Thymus (tissue), 11 donors: ENCODE results near the gene M1AP. TPM values are rescaled to one million over a fixed set of nuclear protein-coding genes. Genes with fewer than 3 reads are reported as not detected.

Source experiments
- DNase-seq, 9 donors: peaks; one replicate each; pipeline ENCODE4 v3.0.0-alpha.2; 2013; ENCODE audit warnings: low spot score in 9 of 9, low read depth in 6 of 9, missing footprints in 1 of 9
- H3K27ac ChIP-seq, 2 donors: one replicate each; pipeline ENCODE4 v1.5.1; 2013; ENCODE audit warnings: control low read depth in 1 of 2, low read depth in 1 of 2, low read length in 1 of 2, mild to moderate bottlenecking in 1 of 2, moderate library complexity in 1 of 2
- H3K27me3 ChIP-seq, 2 donors: one replicate each; pipeline ENCODE4 v1.5.1; 2013; ENCODE audit warnings: low read length in 1 of 2; ENCODE audit not compliant: control insufficient read depth in 2 of 2, insufficient read depth in 1 of 2
- H3K36me3 ChIP-seq, 2 donors: one replicate each; pipeline ENCODE4 v1.5.1; 2013; ENCODE audit warnings: low read length in 1 of 2, mild to moderate bottlenecking in 1 of 2, moderate library complexity in 1 of 2; ENCODE audit not compliant: control insufficient read depth in 2 of 2, insufficient read depth in 2 of 2
- H3K4me1 ChIP-seq, 2 donors: one replicate each; pipeline ENCODE4 v1.5.1; 2013; ENCODE audit warnings: low read length in 2 of 2; ENCODE audit not compliant: control insufficient read depth in 2 of 2, insufficient read depth in 2 of 2
- H3K4me3 ChIP-seq, 2 donors: one replicate each; pipeline ENCODE4 v1.5.1; 2013; ENCODE audit warnings: low read length in 2 of 2, control low read depth in 1 of 2, mild to moderate bottlenecking in 1 of 2
- H3K9me3 ChIP-seq, 2 donors: one replicate each; pipeline ENCODE4 v1.5.1; 2013; ENCODE audit warnings: low read length in 1 of 2, mild to moderate bottlenecking in 1 of 2; ENCODE audit not compliant: control insufficient read depth in 2 of 2, insufficient read depth in 1 of 2
- WGBS: extraction: QIAGEN DNeasy Blood & Tissue Kit; methylation state at CpG from one replicate; pipeline ENCODE4 v1.1.7; 2013; 5-methylcytosine and 5-hydroxymethylcytosine counted together
- polyA plus RNA-seq: library from polyadenylated mRNA; stranded (reverse); fragments of 200-250 nt; gene quantifications from one replicate; pipeline ENCODE4 v1.2.3, GENCODE V29; 2013
- total RNA-seq: library from RNA; stranded (reverse); fragments of 120-200 nt; gene quantifications from one replicate; pipeline ENCODE4 v1.2.4, GENCODE V29; 2013
- donor health status: healthy.

M1AP gene
- total and polyA plus RNA-seq, 2 donors = 0.55 to 0.94 TPM

- Histone ChIP-seq H3K27me3 (peaks cover 11 to 54% of the 10 kb centered on the region in 2 donors), H3K4me1 (peaks cover 7 to 28% of the 10 kb centered on the region in 2 donors), H3K36me3 (peaks cover 2 to 3% of the 10 kb centered on the region in 2 donors), H3K9me3 (no peaks in the 10 kb centered on the region), H3K27ac (no peak overlapping the region), H3K4me3 (no peak overlapping the region)
- no peak for DNase-seq
- WGBS = 94% methylated on average over 6 of the region's 6 CpGs
Measured at GRCh38 chr2:74556831-74557370, 91.2 kb downstream of the M1AP start.

- Histone ChIP-seq H3K4me1 (peaks cover 7 to 28% of the 10 kb centered on the region in 2 donors), H3K27ac (no peak overlapping the region), H3K9me3 (no peaks in the 10 kb centered on the region), H3K36me3 (peaks cover 2 to 3% of the 10 kb centered on the region in 2 donors), H3K4me3 (no peak overlapping the region), H3K27me3 (peaks cover 17 to 57% of the 10 kb centered on the region in 2 donors)
- WGBS = 95% methylated on average over 14 of the region's 14 CpGs
- DNase-seq = no peak
Measured at GRCh38 chr2:74556159-74556558, 92.0 kb downstream of the M1AP start.

- peak overlapping the region; percentile 97 to 99 for H3K4me3 ChIP-seq
- 79% methylated on average over 17 of the region's 17 CpGs for WGBS
- H3K4me1 ChIP-seq = peaks cover 7 to 28% of the 10 kb centered on the region in 2 donors
- H3K27me3 ChIP-seq = peaks cover 20 to 62% of the 10 kb centered on the region in 2 donors
- H3K36me3 ChIP-seq = peaks cover 2 to 3% of the 10 kb centered on the region in 2 donors
- H3K27ac ChIP-seq = no peak overlapping the region
- DNase-seq = no peak
- H3K9me3 ChIP-seq = no peaks in the 10 kb centered on the region
Measured at GRCh38 chr2:74555610-74556103, 92.5 kb downstream of the M1AP start.

GRCh38 chr2:74554820-74555531, 93.2 kb downstream of the M1AP start:
- Histone ChIP-seq H3K9me3 (no peaks in the 10 kb centered on the region), H3K4me1 (peaks cover 7 to 28% of the 10 kb centered on the region in 2 donors), H3K27ac (peak overlapping the region in 1 of 2 donors; percentile 58), H3K27me3 (peaks cover 27 to 63% of the 10 kb centered on the region in 2 donors), H3K4me3 (peak overlapping the region; percentile 97 to 99), H3K36me3 (peaks cover 2 to 3% of the 10 kb centered on the region in 2 donors)
- DNase-seq = peak in 3 of 9 donors; percentile 18 to 61 (median 44)
- under 1% methylated on average over 58 of the region's 58 CpGs for WGBS

GRCh38 chr2:74553892-74554819, 94.0 kb downstream of the M1AP start, which contains the start of the genes DOK1 and LOXL3:
TSS of gene DOK1 (plus strand) at chr2:74554720. CDS start at chr2:74554755, 35 bp downstream.
TSS of gene LOXL3 (minus strand) at chr2:74553942. CDS start at chr2:74552634, 1,308 bp downstream.
- H3K4me3 ChIP-seq = peak within 1 kb of the TSS; percentile 97 to 99
- peaks cover 7 to 34% of the 10 kb centered on the region in 2 donors for H3K4me1 ChIP-seq
- H3K36me3 ChIP-seq = peaks cover 2 to 3% of the 10 kb centered on the region in 2 donors
- H3K27ac ChIP-seq = peak within 1 kb of the TSS; percentile 11 to 58
- H3K9me3 ChIP-seq = peaks cover 4 to 5% of the 10 kb centered on the region in 2 donors
- H3K27me3 ChIP-seq = peaks cover 35 to 70% of the 10 kb centered on the region in 2 donors
- peak in 7 of 9 donors; percentile 52 to 84 (median 58) for DNase-seq
- 2% methylated on average over 73 of the region's 73 CpGs for WGBS

GRCh38 chr2:74552914-74553811, 95.0 kb downstream of the M1AP start:
- Histone ChIP-seq H3K4me1 (peaks cover 7 to 39% of the 10 kb centered on the region in 2 donors), H3K4me3 (no peak overlapping the region), H3K36me3 (peaks cover 2 to 3% of the 10 kb centered on the region in 2 donors), H3K9me3 (peaks cover 5 to 7% of the 10 kb centered on the region in 2 donors), H3K27ac (no peak overlapping the region), H3K27me3 (peaks cover 44 to 80% of the 10 kb centered on the region in 2 donors)
- 90% methylated on average over 27 of the region's 27 CpGs for WGBS
- no peak for DNase-seq

- DNase-seq = no peak
- Histone ChIP-seq H3K4me3 (no peak overlapping the region), H3K4me1 (peaks cover 7 to 39% of the 10 kb centered on the region in 2 donors), H3K9me3 (peaks cover 5 to 7% of the 10 kb centered on the region in 2 donors), H3K36me3 (peaks cover 2 to 3% of the 10 kb centered on the region in 2 donors), H3K27ac (no peak overlapping the region), H3K27me3 (peaks cover 51 to 88% of the 10 kb centered on the region in 2 donors)
- 77% methylated on average over 21 of the region's 21 CpGs for WGBS
Measured at GRCh38 chr2:74551942-74552913, 95.9 kb downstream of the M1AP start.
